Activated T-cell treated with anti-CD3 and anti-CD28 coated beads for 1 hour (primary cell): ENCODE measurements around the gene SMYD1.

ENCODE experiments used
- DNase-seq: peaks from one replicate; pipeline ENCODE4 v3.0.0-alpha.2; 2020; ENCODE audit warnings: low read depth

SMYD1 gene

GRCh38 chr2:88123164-88123974 lies 55.7 kb downstream of the SMYD1 start:
- no peak for DNase-seq

GRCh38 chr2:88123975-88124917 lies 56.6 kb downstream of the SMYD1 start:
- no peak for DNase-seq

GRCh38 chr2:88125344-88125923 lies 57.8 kb downstream of the SMYD1 start:
- no peak for DNase-seq

- no peak for DNase-seq
These were observed 58.5 kb downstream of the SMYD1 start for GRCh38 chr2:88125924-88126771.

- no peak for DNase-seq
These were observed 59.4 kb downstream of the SMYD1 start for GRCh38 chr2:88126772-88127637.

- DNase-seq = no peak
These were observed 59.9 kb downstream of the SMYD1 start for GRCh38 chr2:88127638-88127887.

GRCh38 chr2:88127888-88128653 lies 60.4 kb downstream of the SMYD1 start, which contains the start of gene FABP1:
Gene FABP1, minus strand, starts transcription at chr2:88128062. Its CDS starts 45 bp downstream, at chr2:88128017.
- DNase-seq = no peak

- no peak for DNase-seq
These were observed 61.2 kb downstream of the SMYD1 start for GRCh38 chr2:88128654-88129312.

- DNase-seq = no peak
These were observed 61.8 kb downstream of the SMYD1 start for GRCh38 chr2:88129313-88129959.

GRCh38 chr2:88131201-88131998 lies 63.8 kb downstream of the SMYD1 start:
- DNase-seq = no peak

GRCh38 chr2:88131999-88132368 lies 64.4 kb downstream of the SMYD1 start:
- DNase-seq = no peak

- DNase-seq = no peak
These were observed 66.2 kb downstream of the SMYD1 start for GRCh38 chr2:88133875-88134274.

- DNase-seq = no peak
These were observed 69.2 kb downstream of the SMYD1 start for GRCh38 chr2:88136817-88137216.

- DNase-seq = no peak
These were observed 70.2 kb downstream of the SMYD1 start for GRCh38 chr2:88137833-88138232.

GRCh38 chr2:88139203-88139702 lies 71.6 kb downstream of the SMYD1 start:
- DNase-seq = no peak

GRCh38 chr2:88139804-88140203 lies 72.2 kb downstream of the SMYD1 start:
- no peak for DNase-seq

GRCh38 chr2:88141952-88142351 lies 74.3 kb downstream of the SMYD1 start:
- DNase-seq = no peak

- no peak for DNase-seq
These were observed 76.6 kb downstream of the SMYD1 start for GRCh38 chr2:88144271-88144670.
